GM18907 (cell line): ENCODE data around the gene DCLK1.
"Not testable (repeated sequence)": the region's sequence is repeated elsewhere in the genome, so short reads cannot be mapped to it uniquely, and the experiment has no call there.

ENCODE experiments used
- ATAC-seq: cut with Tn5 transposase; IDR thresholded peaks from one replicate; pipeline ENCODE4 v1.9.1; 2021; ENCODE audit warnings: mild to moderate bottlenecking, moderate library complexity; ENCODE audit not compliant: unreplicated experiment

DCLK1 gene

GRCh38 chr13:36132376-36132775 lies 1.2 kb upstream of the DCLK1 start:
- ATAC-seq = no peak

- ATAC-seq = no peak
Observed at GRCh38 chr13:36131931-36132297, 732 bp upstream of the DCLK1 start.

GRCh38 chr13:36130552-36131221 lies 495 bp downstream of the DCLK1 start:
- no peak for ATAC-seq

GRCh38 chr13:36130193-36130551 lies 1.0 kb downstream of the DCLK1 start:
- ATAC-seq = no peak

GRCh38 chr13:36129539-36129938 lies 1.6 kb downstream of the DCLK1 start:
- ATAC-seq = no peak

- ATAC-seq = no peak
Observed at GRCh38 chr13:36126491-36126890, 4.7 kb downstream of the DCLK1 start.

GRCh38 chr13:36125841-36126240 lies 5.3 kb downstream of the DCLK1 start:
- ATAC-seq = no peak

GRCh38 chr13:36124236-36124822 lies 6.9 kb downstream of the DCLK1 start:
- ATAC-seq = no peak

- ATAC-seq = no peak
Observed at GRCh38 chr13:36115306-36115705, 15.9 kb downstream of the DCLK1 start.

- no peak for ATAC-seq
Observed at GRCh38 chr13:36114233-36114632, 16.9 kb downstream of the DCLK1 start.

- ATAC-seq = no peak
Observed at GRCh38 chr13:36108954-36109353, 22.2 kb downstream of the DCLK1 start.

- no peak for ATAC-seq
Observed at GRCh38 chr13:36108342-36108741, 22.8 kb downstream of the DCLK1 start.

- no peak for ATAC-seq
Observed at GRCh38 chr13:36107521-36107920, 23.7 kb downstream of the DCLK1 start.

GRCh38 chr13:36105726-36106125 lies 25.5 kb downstream of the DCLK1 start:
- no peak for ATAC-seq

- no peak for ATAC-seq
Observed at GRCh38 chr13:36102721-36103120, 28.5 kb downstream of the DCLK1 start.

GRCh38 chr13:36101907-36102306 lies 29.3 kb downstream of the DCLK1 start:
- not testable (repeated sequence) for ATAC-seq

GRCh38 chr13:36101157-36101556 lies 30.0 kb downstream of the DCLK1 start:
- no peak for ATAC-seq

GRCh38 chr13:36098080-36098479 lies 33.1 kb downstream of the DCLK1 start:
- no peak for ATAC-seq

GRCh38 chr13:36096461-36097416 lies 34.4 kb downstream of the DCLK1 start:
- peak; percentile 85 for ATAC-seq

- no peak for ATAC-seq
Observed at GRCh38 chr13:36094478-36094877, 36.7 kb downstream of the DCLK1 start.

- ATAC-seq = no peak
Observed at GRCh38 chr13:36090592-36090991, 40.6 kb downstream of the DCLK1 start.

GRCh38 chr13:36089130-36089647 lies 42.0 kb downstream of the DCLK1 start:
- no peak for ATAC-seq
